K562 (cell line): ENCODE measurements around the gene DCPS. TPM values are rescaled to one million over a fixed set of nuclear protein-coding genes. Genes with fewer than 3 reads are reported as not detected.

Experiments
- ATAC-seq: fragments of 200-7000 bp; cut with Tn5 transposase; 3 replicates; pipeline ENCODE4 v1.9.1; 2020; ENCODE audit warnings: moderate library complexity
- BruUV-seq: library from RNA; stranded (reverse); fragments of 400-500 nt; replicated peaks from 2 replicates; lab custom pipeline; 2021; lab: Mats Ljungman, UMichigan
- CTCF ChIA-PET: fragments of 300-600 bp; formaldehyde crosslinking; extraction: SDS; loops from one replicate; lab custom pipeline; 2021; ENCODE audit warnings: low intra/inter-chr PET ratio; lab: Yijun Ruan, JAX
- POLR2A ChIA-PET: fragments of 300-600, 350-650 bp; sonication (Branson Sonifier 250); formaldehyde crosslinking; extraction: SDS; loops from one replicate; lab custom pipeline; 2021; ENCODE audit warnings: antibody characterized with exemption, inconsistent platforms; lab: Yijun Ruan, JAX
- DNase-seq, 4 experiments: peaks; one replicate each; pipeline versions ENCODE4 v3.0.0 to v3.0.0-alpha.2; 2011 to 2018; ENCODE audit warnings: low spot score in 3 of 4, mixed read lengths in 3 of 4; ENCODE audit errors: extremely low read depth in 1 of 4
- FAIRE-seq: peaks from 2 replicates; lab custom pipeline; 2011; peaks lifted over from hg19 to GRCh38; lab: Jason Lieb, UNC
- H2AFZ ChIP-seq: 2 replicates; pipeline ENCODE4 v1.6.0; 2011; ENCODE audit warnings: low read depth, low read length, control low read depth, inconsistent platforms
- H3K27ac ChIP-seq: fragments of 200-600 bp; 3 replicates; pipeline ENCODE4 v1.8.0; 2011; ENCODE audit warnings: low read depth, mild to moderate bottlenecking, control low read depth, inconsistent platforms, low read length, moderate library complexity, mixed read lengths; ENCODE audit errors: extremely low read depth
- H3K27me3 ChIP-seq, 2 experiments: fragments of 300-600 bp in 1 of 2; 2 replicates in 1 of 2; 3 replicates in 1 of 2; pipeline versions ENCODE4 v1.6.0 to v1.8.0; 2011; ENCODE audit warnings: inconsistent platforms in 2 of 2, low read length in 2 of 2, mild to moderate bottlenecking in 1 of 2, mixed read lengths in 1 of 2, moderate library complexity in 1 of 2; ENCODE audit not compliant: control insufficient read depth in 2 of 2, insufficient read depth in 2 of 2
- H3K36me3 ChIP-seq: fragments of 300-600 bp; 3 replicates; pipeline ENCODE4 v1.8.0; 2011; ENCODE audit warnings: mild to moderate bottlenecking, low read length, inconsistent platforms; ENCODE audit not compliant: control insufficient read depth, insufficient read depth
- H3K4me1 ChIP-seq, 2 experiments: fragments of 200-600 bp in 1 of 2; replicated peaks in 1 of 2; 2 replicates in 1 of 2; 3 replicates in 1 of 2; pipeline versions ENCODE4 v1.5.1 to v1.8.0; 2011; ENCODE audit warnings: inconsistent platforms in 2 of 2, low read length in 2 of 2, mild to moderate bottlenecking in 1 of 2, mixed read lengths in 1 of 2, moderate library complexity in 1 of 2; ENCODE audit not compliant: control insufficient read depth in 2 of 2, insufficient read depth in 2 of 2
- H3K4me2 ChIP-seq: 2 replicates; pipeline ENCODE4 v1.6.1; 2011; ENCODE audit warnings: low read length, control low read depth, inconsistent platforms, mixed read lengths; ENCODE audit not compliant: insufficient read depth
- H3K4me3 ChIP-seq: fragments of 200-600 bp; sonication (generic), shearing (Covaris generic); 2 replicates; pipeline ENCODE4 v1.5.1; 2016; ENCODE audit warnings: control low read depth, inconsistent platforms
- H3K79me2 ChIP-seq: fragments of 200-600 bp; 3 replicates; pipeline ENCODE4 v1.8.0; 2011; ENCODE audit warnings: low read length, inconsistent platforms; ENCODE audit not compliant: control insufficient read depth, insufficient read depth
- H3K9ac ChIP-seq, 2 experiments: 2 replicates each; pipeline versions ENCODE4 v1.6.0 to v1.6.1; 2011; ENCODE audit warnings: low read depth in 2 of 2, low read length in 2 of 2, control low read depth in 1 of 2, inconsistent platforms in 1 of 2, mild to moderate bottlenecking in 1 of 2, mixed read lengths in 1 of 2; ENCODE audit not compliant: insufficient read depth in 1 of 2
- H3K9me1 ChIP-seq: one replicate; pipeline ENCODE4 v1.6.0; 2011; ENCODE audit warnings: inconsistent platforms, mild to moderate bottlenecking, low read length, moderate library complexity; ENCODE audit not compliant: control insufficient read depth, insufficient read depth
- H3K9me3 ChIP-seq: replicated peaks from 2 replicates; pipeline ENCODE4 v1.5.1; 2011; ENCODE audit warnings: low read depth, low read length, inconsistent platforms; ENCODE audit not compliant: control insufficient read depth, insufficient read depth
- H4K20me1 ChIP-seq: replicated peaks from 2 replicates; pipeline ENCODE4 v1.6.1; 2011; ENCODE audit warnings: low read length, inconsistent platforms, mixed read lengths; ENCODE audit not compliant: control insufficient read depth, insufficient read depth
- ATF3 ChIP-seq, 2 experiments: fragments of 450-650 bp in 1 of 2; sonication (generic) in 1 of 2; formaldehyde crosslinking in 1 of 2; IDR thresholded peaks in 1 of 2; conservative IDR thresholded peaks in 1 of 2; 2 replicates each; pipeline versions ENCODE4 v1.6.1 to v1.8.1; 2016 to 2023; ENCODE audit warnings: mild to moderate bottlenecking in 2 of 2, moderate library complexity in 2 of 2, inconsistent platforms in 1 of 2, missing genetic modification reagents in 1 of 2
- CEBPG ChIP-seq, 3 experiments: fragments of 200-800 bp in 1 of 3; sonication (Bioruptor generic) in 1 of 3; sonication (generic) in 1 of 3; formaldehyde crosslinking in 1 of 3; IDR thresholded peaks in 2 of 3; conservative IDR thresholded peaks in 1 of 3; 2 replicates each; pipeline versions ENCODE4 v1.6.1 to v1.8.0; 2016 to 2022; ENCODE audit warnings: missing compliant biosample characterization in 2 of 3, missing genetic modification characterization in 2 of 3, mild to moderate bottlenecking in 1 of 3, missing genetic modification reagents in 1 of 3
- ESRRB ChIP-seq: fragments of 250-450 bp; sonication (Bioruptor Pico); IDR thresholded peaks from 2 replicates; pipeline ENCODE4 v1.5.0; 2020; ENCODE audit warnings: mild to moderate bottlenecking, moderate library complexity, borderline replicate concordance
- FIP1L1 ChIP-seq: fragments of 200-400 bp; formaldehyde crosslinking; IDR thresholded peaks from 2 replicates; pipeline ENCODE4 v1.6.1; 2018; ENCODE audit warnings: mild to moderate bottlenecking, low read depth, low read length; ENCODE audit not compliant: poor library complexity, severe bottlenecking
- FOSL1 ChIP-seq: fragments of 200-800 bp; sonication (Bioruptor generic); conservative IDR thresholded peaks from 2 replicates; pipeline ENCODE4 v1.6.1; 2016; ENCODE audit warnings: missing genetic modification characterization, missing compliant biosample characterization
- GABPB2 ChIP-seq: fragments of 250-450 bp; sonication (Bioruptor Pico); conservative IDR thresholded peaks from 2 replicates; pipeline ENCODE4 v1.5.1; 2021; ENCODE audit warnings: mild to moderate bottlenecking
- HMG20B ChIP-seq: fragments of 250-450 bp; sonication (Bioruptor Pico); IDR thresholded peaks from 2 replicates; pipeline ENCODE4 v1.5.0; 2021; ENCODE audit warnings: mild to moderate bottlenecking
- HNRNPL ChIP-seq: fragments of 200-400 bp; formaldehyde crosslinking; IDR thresholded peaks from 2 replicates; pipeline ENCODE4 v1.6.1; 2017; ENCODE audit warnings: low read depth, mild to moderate bottlenecking, low read length
- NFIC ChIP-seq: fragments of 450-650 bp; IDR thresholded peaks from 2 replicates; pipeline ENCODE4 v1.6.1; 2017; ENCODE audit warnings: mild to moderate bottlenecking, inconsistent platforms
- TFAP4 ChIP-seq: sonication (generic); formaldehyde crosslinking; IDR thresholded peaks from 2 replicates; pipeline ENCODE4 v1.8.0; 2022; ENCODE audit warnings: missing genetic modification reagents, mild to moderate bottlenecking, moderate library complexity, borderline replicate concordance
- ZNF316 ChIP-seq: fragments of 450-650 bp; IDR thresholded peaks from 2 replicates; pipeline ENCODE4 v1.6.1; 2016
- ZNF764 ChIP-seq: fragments of 250-450 bp; sonication (Bioruptor Pico); IDR thresholded peaks from 2 replicates; pipeline ENCODE4 v1.4.0; 2020; ENCODE audit warnings: low read depth, mild to moderate bottlenecking, moderate library complexity
- WGBS: fragments of 100-300 bp; shearing (Covaris generic); methylation state at CpG from one replicate; pipeline ENCODE4 v1.1.6; 2016; ENCODE audit warnings: low coverage, mixed read lengths; ENCODE audit not compliant: insufficient coverage; ENCODE audit errors: missing lambda C conversion rate; 5-methylcytosine and 5-hydroxymethylcytosine counted together
- in situ Hi-C: fragments of 300-500 bp; cut with MboI; formaldehyde crosslinking; loops from 4 replicates; pipeline ENCODE4 v1.15.0; 2018; ENCODE audit warnings: inconsistent platforms, mixed read lengths
- intact Hi-C: fragments of 100-400 bp; cut with micrococcal nuclease; formaldehyde crosslinking; loops from 2 replicates; pipeline ENCODE4 v1.14.2; 2022
- polyA plus RNA-seq, 8 experiments: library from polyadenylated mRNA; depleted of rRNA in 4 of 8; stranded (reverse) in 5 of 8; unstranded in 3 of 8; fragments of >200 nt; fragmentation: Nextera tagmentation in 2 of 8; fragmentation: Illumina TruSeq in 1 of 8; extraction: Ambion mirVana in 2 of 8; extraction: Trizol in 1 of 8; gene quantifications; 2 replicates each; pipeline versions ENCODE4 v1.2.1 to v1.2.3, GENCODE V29; 2011 to 2014; ENCODE audit warnings: inconsistent platforms in 1 of 8, missing spikeins in 1 of 8
- total RNA-seq, 7 experiments: library from RNA; depleted of rRNA in 6 of 7; stranded (reverse); fragments of >200 nt in 6 of 7; fragmentation: Illumina TruSeq in 2 of 7; extraction: Trizol in 2 of 7; gene quantifications; 2 replicates each; pipeline versions ENCODE4 v1.2.1 to v1.2.3, GENCODE V29; 2011 to 2021; ENCODE audit warnings: low replicate concordance in 1 of 7

The DCPS gene
- total and polyA plus RNA-seq, 9 of the 15 experiments (the other 6 are each of a cell fraction or from before 2014, with no cell fraction given): 8.7 to 38.1 (median 17.9) TPM

GRCh38 chr11:126331286-126331685 lies 27.4 kb downstream of the DCPS start:
- no peaks in the 10 kb centered on the region for H4K20me1 ChIP-seq
- no peaks in the 10 kb centered on the region for H3K9me3 ChIP-seq
- in situ Hi-C loops: no loop called here
- no TSS peak for BruUV-seq
- ChIA-PET POLR2A (interaction anchor here (1.6 kb wide), 1 partner anchor 14 kb away, joined by 3 read pairs; no protein-coding TSS in a partner anchor), CTCF (no interaction called here)
- 89% methylated on average over 13 of the region's 13 CpGs for WGBS
- H3K79me2 ChIP-seq: no peaks in the 10 kb centered on the region
- peaks cover 0 to 9% of the 10 kb centered on the region in 2 experiments; a peak in 1 of 5 replicates for H3K4me1 ChIP-seq
- DNase-seq (no peak), ATAC-seq (no peak), FAIRE-seq (no peak)
- no peak overlapping the region for H2AFZ ChIP-seq
- H3K4me2 ChIP-seq: no peak overlapping the region
- TF ChIP-seq GABPB2: no peak
- H3K4me3 ChIP-seq: no peak overlapping the region
- intact Hi-C loops: no loop called here
- peaks cover 7% of the 10 kb centered on the region; the same call in 2 of the 3 replicates for H3K36me3 ChIP-seq
- no peaks in the 10 kb centered on the region for H3K9me1 ChIP-seq
- no peaks in the 10 kb centered on the region for H3K27me3 ChIP-seq
- H3K9ac ChIP-seq: no peak overlapping the region
- H3K27ac ChIP-seq: no peak overlapping the region

- Histone ChIP-seq H3K36me3 (peaks cover 7% of the 10 kb centered on the region; the same call in 2 of the 3 replicates), H3K4me1 (peaks cover 0 to 9% of the 10 kb centered on the region in 2 experiments; a peak in 1 of 5 replicates), H3K9ac (no peak overlapping the region), H3K79me2 (no peaks in the 10 kb centered on the region), H3K27me3 (no peaks in the 10 kb centered on the region), H3K9me3 (no peaks in the 10 kb centered on the region), H3K9me1 (no peaks in the 10 kb centered on the region), H3K27ac (no peak overlapping the region), H3K4me3 (no peak overlapping the region), H3K4me2 (no peak overlapping the region), H2AFZ (no peak overlapping the region), H4K20me1 (no peaks in the 10 kb centered on the region)
- DNase-seq (no peak), FAIRE-seq (no peak), ATAC-seq (peak; percentile 43)
- BruUV-seq: no TSS peak
- ChIA-PET CTCF (no interaction called here), POLR2A (interaction anchor here (1.3 kb wide), 1 partner anchor 10 kb away, joined by 4 read pairs; no protein-coding TSS in a partner anchor)
- intact Hi-C loops (no loop called here), in situ Hi-C loops (no loop called here)
- WGBS: 35% methylated on average over 3 of the region's 5 CpGs
- TF ChIP-seq GABPB2 (no peak), ATF3 (IDR thresholded peaks at IDR 0.05) (0 out of 2 replicates have a peak, but pooled peaks have one; percentile 30), ATF3 (CRISPR knock-in tag; conservative IDR thresholded peaks at IDR 0.05) (no peak), CEBPG (CRISPR knock-in tag; IDR thresholded peaks at IDR 0.05) (no peak), CEBPG (tag; conservative IDR thresholded peaks at IDR 0.05 in 1 of 2, IDR thresholded peaks at IDR 0.05 in 1 of 2) (no peak), FIP1L1 (no peak), TFAP4 (CRISPR knock-in tag) (no peak), ZNF764 (CRISPR knock-in tag) (no peak), ZNF316 (peak; percentile 56), NFIC (no peak), HMG20B (CRISPR knock-in tag) (no peak), FOSL1 (tag) (peak; percentile 71), ESRRB (CRISPR knock-in tag) (no peak), HNRNPL (no peak)
These were observed 28.4 kb downstream of the DCPS start for GRCh38 chr11:126332221-126332711.
